HEK293 (cell line): ENCODE results near the gene TNFSF10.

Source experiments
- CTCF ChIP-seq: fragments of 450-650 bp; formaldehyde crosslinking; IDR thresholded peaks from 2 replicates; pipeline ENCODE4 v1.5.1; 2016; ENCODE audit warnings: missing biosample characterization, missing genetic modification characterization
- KLF16 ChIP-seq: fragments of 450-650 bp; formaldehyde crosslinking; IDR thresholded peaks from 2 replicates; pipeline ENCODE4 v1.5.1; 2017; ENCODE audit warnings: missing biosample characterization, missing genetic modification characterization
- REST ChIP-seq: fragments of 450-650 bp; formaldehyde crosslinking; IDR thresholded peaks from 2 replicates; pipeline ENCODE4 v1.5.1; 2016; ENCODE audit warnings: missing biosample characterization, missing genetic modification characterization
- TCF7L2 ChIP-seq: IDR thresholded peaks from 2 replicates; pipeline ENCODE4 v1.6.1; 2011; ENCODE audit warnings: low read depth, mild to moderate bottlenecking, inconsistent platforms, low read length, moderate library complexity, borderline replicate concordance
- TSHZ1 ChIP-seq: fragments of 450-650 bp; formaldehyde crosslinking; IDR thresholded peaks from 2 replicates; pipeline ENCODE4 v1.5.1; 2016; ENCODE audit warnings: missing biosample characterization, missing genetic modification characterization, borderline replicate concordance
- YY1 ChIP-seq: fragments of 450-650 bp; formaldehyde crosslinking; IDR thresholded peaks from 2 replicates; pipeline ENCODE4 v1.5.1; 2018; ENCODE audit warnings: missing biosample characterization, missing genetic modification characterization
- ZBTB7A ChIP-seq: fragments of 450-650 bp; formaldehyde crosslinking; IDR thresholded peaks from 2 replicates; pipeline ENCODE4 v1.5.1; 2016; ENCODE audit warnings: low read depth, missing biosample characterization, missing genetic modification characterization
- ZNF202 ChIP-seq: fragments of 450-650 bp; formaldehyde crosslinking; IDR thresholded peaks from 2 replicates; pipeline ENCODE4 v1.5.1; 2016; ENCODE audit warnings: missing biosample characterization, missing genetic modification characterization, borderline replicate concordance
- ZNF211 ChIP-seq: fragments of 450-650 bp; formaldehyde crosslinking; IDR thresholded peaks from 2 replicates; pipeline ENCODE4 v1.5.1; 2016; ENCODE audit warnings: low read depth, missing biosample characterization, missing genetic modification characterization
- ZNF221 ChIP-seq: fragments of 450-650 bp; formaldehyde crosslinking; IDR thresholded peaks from 2 replicates; pipeline ENCODE4 v1.5.1; 2017; ENCODE audit warnings: missing biosample characterization, missing genetic modification characterization, borderline replicate concordance
- ZNF37A ChIP-seq: fragments of 450-650 bp; IDR thresholded peaks from 2 replicates; pipeline ENCODE4 v1.5.1; 2018; ENCODE audit warnings: missing biosample characterization, missing genetic modification characterization
- ZNF555 ChIP-seq: fragments of 450-650 bp; formaldehyde crosslinking; conservative IDR thresholded peaks from 2 replicates; pipeline ENCODE4 v1.5.1; 2017; ENCODE audit warnings: missing biosample characterization, mild to moderate bottlenecking, missing genetic modification characterization, inconsistent platforms

- TF ChIP-seq ZNF555 (tag by site-specific recombination), result no peak
- no peak for TF ChIP-seq KLF16 (tag by site-specific recombination)
- TF ChIP-seq CTCF (tag by site-specific recombination), result no peak
- TF ChIP-seq ZBTB7A (tag by site-specific recombination), result no peak
- no peak for TF ChIP-seq TCF7L2
- TF ChIP-seq REST (tag by site-specific recombination), result no peak
- TF ChIP-seq ZNF211 (tag by site-specific recombination), result no peak
- no peak for TF ChIP-seq ZNF37A
- no peak for TF ChIP-seq TSHZ1 (tag by site-specific recombination)
- TF ChIP-seq ZNF202 (tag by site-specific recombination), result no peak
- TF ChIP-seq ZNF221, result no peak
- no peak for TF ChIP-seq YY1 (tag by site-specific recombination)
Observed at GRCh38 chr3:172560586-172560985, 37.4 kb upstream of the TNFSF10 start.
